SH-SY5Y (cell line): Measurements from ENCODE around the gene ESPN.

Experiments
- GATA2 ChIP-seq: IDR thresholded peaks from 2 replicates; pipeline ENCODE4 v1.6.1; 2011; ENCODE audit warnings: mild to moderate bottlenecking, low read depth, low read length
- GATA3 ChIP-seq: IDR thresholded peaks from 2 replicates; pipeline ENCODE4 v1.6.1; 2011; ENCODE audit warnings: low read depth, mild to moderate bottlenecking, low read length, moderate library complexity

ESPN gene

GRCh38 chr1:6502000-6502891 is 77.7 kb downstream of the ESPN start:
- no peak for TF ChIP-seq GATA3
- TF ChIP-seq GATA2: no peak

DNA sequence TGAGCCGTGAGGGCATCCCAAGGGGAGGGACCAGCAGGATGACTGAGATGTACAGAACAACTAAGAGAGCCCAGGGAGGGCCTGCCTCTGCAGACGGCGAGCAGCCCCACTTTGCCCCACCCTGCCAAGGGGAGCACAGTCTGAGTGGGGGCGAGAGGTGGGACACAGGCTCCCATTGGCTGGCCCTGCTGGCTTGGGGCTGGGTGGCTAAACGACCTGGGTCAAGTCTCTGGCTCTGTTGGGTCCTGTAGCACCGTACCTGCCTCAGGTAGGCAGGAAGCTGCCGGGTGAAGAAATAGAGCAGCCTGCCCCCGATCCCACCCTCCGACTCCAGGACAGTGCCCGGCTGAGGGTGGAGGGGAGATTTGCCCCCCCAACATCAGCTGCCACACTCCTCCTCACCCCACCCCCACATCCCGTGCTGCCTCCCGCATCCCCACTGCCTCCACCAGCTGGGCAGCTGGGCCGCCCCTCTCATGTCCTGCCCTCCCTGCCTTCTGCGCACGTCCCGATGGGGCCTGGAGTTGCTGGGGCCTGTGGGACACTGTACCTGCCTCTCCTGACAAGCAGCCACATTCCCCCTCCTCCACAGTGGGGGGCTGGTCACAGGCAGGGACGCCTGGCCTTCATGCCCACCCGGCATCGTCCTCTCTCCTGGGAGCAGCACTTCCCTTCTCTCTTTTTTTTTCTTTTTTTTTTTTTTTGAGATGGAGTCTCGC is 79.5 kb downstream of the ESPN start:
- TF ChIP-seq GATA2 (no peak), GATA3 (no peak)

DNA sequence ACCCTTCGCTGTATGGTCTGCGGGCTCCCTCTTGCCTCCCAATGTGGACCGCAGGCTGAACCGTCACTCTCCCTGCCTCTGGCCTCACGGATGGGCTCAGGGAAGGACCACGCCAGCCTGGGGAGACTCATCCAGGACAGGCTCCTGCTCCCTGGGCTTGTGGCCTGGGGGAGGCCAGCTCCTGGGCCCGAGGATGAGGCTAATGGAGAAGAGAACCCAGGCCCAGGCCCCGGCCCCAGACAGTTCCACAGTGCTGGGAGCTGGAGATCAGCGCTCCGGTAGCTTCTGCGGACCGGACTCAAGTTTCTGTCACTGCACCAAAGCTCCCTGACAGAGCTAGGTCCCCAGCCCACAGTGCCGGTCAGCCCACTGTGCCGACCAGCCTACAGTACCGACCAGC is 80.3 kb downstream of the ESPN start:
- TF ChIP-seq GATA2 (no peak), GATA3 (no peak)

DNA sequence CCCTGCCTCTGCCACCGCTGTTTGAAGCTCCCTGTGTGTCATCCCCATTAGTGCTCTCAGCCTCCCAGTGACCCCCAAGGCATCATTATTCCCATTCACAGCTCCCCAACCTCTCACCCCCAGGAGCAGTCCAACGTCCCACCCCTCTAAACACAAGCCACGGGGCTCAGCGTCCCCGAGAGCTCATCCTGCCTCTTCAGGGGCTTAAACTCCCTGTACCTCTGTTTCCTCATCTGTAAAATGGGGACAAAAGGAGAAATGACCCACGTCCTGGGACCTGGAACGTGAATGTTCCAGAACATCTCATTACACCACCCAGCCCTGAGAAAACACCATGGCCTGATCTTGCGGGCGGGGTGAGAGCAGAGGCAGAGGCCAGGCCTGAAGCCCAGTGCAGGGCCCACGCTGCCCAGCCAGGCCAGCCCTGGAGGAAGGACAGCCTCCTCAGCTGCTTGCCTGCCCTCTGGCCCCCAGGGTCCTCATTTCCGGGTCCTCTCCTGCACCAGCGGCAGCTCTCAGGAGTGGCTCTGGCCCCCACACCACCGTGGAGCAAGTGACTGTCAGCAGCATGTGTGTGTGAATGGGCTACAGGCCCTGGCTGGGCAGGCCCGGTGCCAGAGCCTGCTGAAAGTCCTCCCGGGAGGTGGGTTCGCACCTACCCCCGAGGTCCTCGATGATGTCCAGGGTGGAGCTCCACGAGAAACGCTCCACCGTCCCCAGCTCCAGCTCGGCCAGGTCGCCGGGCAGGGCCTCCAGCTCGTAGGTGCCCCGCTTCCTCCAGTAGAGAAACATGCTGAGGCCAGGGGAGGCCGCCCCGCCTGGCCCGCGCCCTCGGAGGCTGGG is 81.0 kb downstream of the ESPN start:
- no peak for TF ChIP-seq GATA2
- no peak for TF ChIP-seq GATA3

- TF ChIP-seq GATA2 (no peak), GATA3 (no peak)
Measured at GRCh38 chr1:6506210-6507036, 81.8 kb downstream of the ESPN start.

GRCh38 chr1:6507037-6507428 is 82.5 kb downstream of the ESPN start:
- TF ChIP-seq GATA2 (no peak), GATA3 (no peak)

DNA sequence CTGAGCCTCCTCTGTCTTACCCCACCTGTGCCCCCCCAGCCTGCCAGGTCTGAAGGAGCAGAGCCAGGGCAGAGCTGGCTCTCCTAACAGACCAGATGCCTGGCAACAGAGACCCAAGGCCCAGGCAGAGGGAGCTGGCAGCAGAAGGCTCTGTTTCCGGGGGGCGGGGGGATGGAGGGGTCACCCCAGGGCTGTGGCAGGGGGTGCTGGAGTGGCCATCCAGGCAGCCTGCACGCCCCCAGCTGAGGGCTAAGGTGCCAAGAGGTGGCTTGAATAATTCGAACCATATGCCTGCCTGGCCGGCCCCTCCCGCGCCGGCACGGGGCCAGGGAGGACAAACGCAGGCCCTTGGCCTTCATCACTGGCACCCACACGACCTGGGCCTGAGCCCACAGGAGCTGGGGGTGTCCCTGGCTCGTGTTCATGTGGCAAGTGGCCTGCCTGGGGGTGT is 82.9 kb downstream of the ESPN start:
- TF ChIP-seq GATA3 (no peak), GATA2 (no peak)

GRCh38 chr1:6508154-6508815 is 83.7 kb downstream of the ESPN start:
- TF ChIP-seq GATA2: no peak
- no peak for TF ChIP-seq GATA3

DNA sequence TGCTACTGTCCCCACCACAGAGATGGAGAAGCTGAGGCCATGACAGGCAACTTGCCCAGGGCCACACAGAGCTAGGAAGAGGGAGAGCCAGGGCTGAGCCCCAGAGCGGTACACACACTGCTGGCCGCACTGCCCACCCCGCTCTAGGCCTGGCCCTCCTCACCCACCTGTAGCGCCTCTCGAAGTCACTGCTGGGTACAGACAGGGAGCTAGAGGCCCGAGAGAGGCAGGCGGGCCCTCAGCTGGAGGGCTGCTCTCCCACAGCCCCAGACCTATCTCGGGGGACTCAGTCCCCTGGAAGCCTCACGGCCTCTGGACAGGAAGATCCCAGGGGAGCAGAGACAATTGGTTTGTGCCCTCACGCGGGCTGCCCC is 84.2 kb downstream of the ESPN start:
- TF ChIP-seq GATA2: no peak
- no peak for TF ChIP-seq GATA3

DNA sequence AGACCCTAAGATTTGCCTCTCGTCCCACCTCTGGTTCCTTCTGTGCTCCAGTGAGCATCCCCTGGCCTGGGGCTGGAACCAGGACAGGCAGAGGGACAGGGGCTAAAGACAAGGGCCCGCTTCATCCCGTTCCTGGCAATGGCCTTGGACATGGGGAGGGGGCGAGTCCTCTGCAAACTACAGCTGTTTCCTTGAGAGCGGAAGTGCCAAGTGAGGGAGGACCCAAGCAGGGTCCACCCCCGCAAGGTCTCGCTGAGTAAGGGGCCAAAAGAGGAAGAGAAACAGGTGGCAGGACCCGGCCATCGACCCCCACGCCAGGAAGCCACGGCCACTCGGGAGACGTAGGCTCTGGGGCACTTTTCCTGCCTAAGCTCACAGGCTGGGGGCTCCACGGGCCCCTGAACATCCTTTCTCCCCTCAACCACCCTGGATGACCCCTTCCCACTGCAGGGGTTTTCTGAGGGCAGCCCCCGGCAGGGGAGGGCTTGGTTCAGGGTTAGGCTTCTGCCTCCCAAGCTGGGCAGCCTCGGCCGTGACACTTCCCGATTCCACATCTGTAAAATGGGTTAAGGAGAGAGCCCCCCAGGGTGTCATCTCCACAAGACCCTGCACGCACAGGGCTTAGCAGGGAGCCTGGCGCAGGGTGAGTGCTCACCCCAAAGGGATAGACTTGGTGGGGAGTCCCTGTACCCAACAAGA is 84.8 kb downstream of the ESPN start:
- no peak for TF ChIP-seq GATA3

GRCh38 chr1:6509919-6510291 is 85.3 kb downstream of the ESPN start:
- TF ChIP-seq GATA3 (no peak), GATA2 (no peak)

GRCh38 chr1:6510493-6510892 is 85.9 kb downstream of the ESPN start:
- TF ChIP-seq GATA2 (no peak), GATA3 (no peak)
